ENCODE data around the gene SVIP.

DNA sequence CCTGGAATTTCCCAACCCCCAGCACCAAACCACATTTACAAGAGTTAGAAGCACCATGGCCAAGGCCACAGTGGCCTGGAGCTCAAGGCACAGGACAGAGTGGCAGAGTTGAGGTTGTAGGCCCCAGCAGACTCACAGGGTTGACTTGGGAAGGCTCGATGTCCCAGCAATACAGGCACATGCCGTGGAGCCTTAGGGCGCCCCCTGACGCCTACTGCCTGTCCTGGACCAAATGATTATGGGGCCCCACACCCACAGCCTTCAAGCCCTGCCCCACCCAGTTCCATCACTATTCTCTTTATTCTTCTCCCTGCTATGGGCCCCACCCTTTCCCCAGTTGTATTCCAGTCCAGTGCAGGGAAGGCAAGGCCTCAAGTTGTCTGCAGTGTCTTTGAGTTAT lies 30.6 kb upstream of the SVIP start, which contains the start of gene CCDC179:
- TF ChIP-seq, protein P1, sequence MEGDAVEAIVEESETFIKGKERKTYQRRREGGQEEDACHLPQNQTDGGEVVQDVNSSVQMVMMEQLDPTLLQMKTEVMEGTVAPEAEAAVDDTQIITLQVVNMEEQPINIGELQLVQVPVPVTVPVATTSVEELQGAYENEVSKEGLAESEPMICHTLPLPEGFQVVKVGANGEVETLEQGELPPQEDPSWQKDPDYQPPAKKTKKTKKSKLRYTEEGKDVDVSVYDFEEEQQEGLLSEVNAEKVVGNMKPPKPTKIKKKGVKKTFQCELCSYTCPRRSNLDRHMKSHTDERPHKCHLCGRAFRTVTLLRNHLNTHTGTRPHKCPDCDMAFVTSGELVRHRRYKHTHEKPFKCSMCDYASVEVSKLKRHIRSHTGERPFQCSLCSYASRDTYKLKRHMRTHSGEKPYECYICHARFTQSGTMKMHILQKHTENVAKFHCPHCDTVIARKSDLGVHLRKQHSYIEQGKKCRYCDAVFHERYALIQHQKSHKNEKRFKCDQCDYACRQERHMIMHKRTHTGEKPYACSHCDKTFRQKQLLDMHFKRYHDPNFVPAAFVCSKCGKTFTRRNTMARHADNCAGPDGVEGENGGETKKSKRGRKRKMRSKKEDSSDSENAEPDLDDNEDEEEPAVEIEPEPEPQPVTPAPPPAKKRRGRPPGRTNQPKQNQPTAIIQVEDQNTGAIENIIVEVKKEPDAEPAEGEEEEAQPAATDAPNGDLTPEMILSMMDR (IDR thresholded peaks at IDR 0.05): no peak
- TF ChIP-seq POLR2AphosphoS5 (IDR thresholded peaks at IDR 0.05): no peak
- TF ChIP-seq POLR2A (IDR thresholded peaks at IDR 0.05): no peak
